HG03159 (cell line): ENCODE measurements around the gene RPH3AL.

Source experiments
- ATAC-seq: cut with Tn5 transposase; IDR thresholded peaks from one replicate; pipeline ENCODE4 v1.9.1; 2021; ENCODE audit warnings: mild to moderate bottlenecking, moderate library complexity; ENCODE audit not compliant: unreplicated experiment

Gene RPH3AL, protein sequence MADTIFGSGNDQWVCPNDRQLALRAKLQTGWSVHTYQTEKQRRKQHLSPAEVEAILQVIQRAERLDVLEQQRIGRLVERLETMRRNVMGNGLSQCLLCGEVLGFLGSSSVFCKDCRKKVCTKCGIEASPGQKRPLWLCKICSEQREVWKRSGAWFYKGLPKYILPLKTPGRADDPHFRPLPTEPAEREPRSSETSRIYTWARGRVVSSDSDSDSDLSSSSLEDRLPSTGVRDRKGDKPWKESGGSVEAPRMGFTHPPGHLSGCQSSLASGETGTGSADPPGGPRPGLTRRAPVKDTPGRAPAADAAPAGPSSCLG

DNA sequence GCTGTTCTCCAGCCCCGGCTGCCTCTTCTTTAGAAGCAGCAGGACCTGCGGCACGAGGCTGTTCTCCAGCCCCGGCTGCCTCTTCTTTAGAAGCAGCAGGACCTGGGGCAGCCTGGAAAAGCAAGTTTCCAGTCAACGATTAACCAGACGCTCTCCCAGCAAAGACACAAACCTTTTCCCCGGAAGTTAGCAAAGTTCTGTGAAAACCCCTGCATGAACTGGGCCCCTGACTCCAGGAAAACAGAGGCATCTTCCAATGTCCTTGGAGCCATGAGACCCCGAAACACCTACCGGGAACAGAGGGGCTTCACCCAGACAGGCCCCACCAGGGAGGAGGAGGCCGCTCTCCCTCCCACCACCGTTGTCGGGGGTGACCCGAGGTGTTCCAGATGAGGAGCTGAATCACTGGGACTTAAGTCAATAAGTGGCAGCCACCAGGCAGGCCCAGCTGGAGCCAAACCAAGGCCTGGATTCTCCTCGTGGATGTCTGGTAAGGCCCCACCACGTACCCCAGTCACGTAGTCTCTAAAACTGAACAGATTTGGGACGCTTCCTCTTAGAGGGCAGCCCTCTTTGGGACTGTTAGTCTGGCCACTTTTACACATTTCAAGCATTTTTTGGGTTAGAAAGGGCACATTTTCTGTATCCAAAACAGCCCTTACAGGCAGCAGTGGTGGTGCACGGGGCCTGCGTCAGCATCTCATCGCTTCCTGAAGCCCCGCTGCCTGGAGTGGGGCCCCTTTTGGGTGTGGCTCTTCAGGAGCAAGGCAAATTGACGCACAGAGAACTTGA is at the start of gene RPH3AL:
Gene RPH3AL, minus strand, starts transcription at position 387 of the 792 bp plus-strand sequence. CDS start 25,264 bp downstream, outside the sequence.
- ATAC-seq, result no peak

DNA sequence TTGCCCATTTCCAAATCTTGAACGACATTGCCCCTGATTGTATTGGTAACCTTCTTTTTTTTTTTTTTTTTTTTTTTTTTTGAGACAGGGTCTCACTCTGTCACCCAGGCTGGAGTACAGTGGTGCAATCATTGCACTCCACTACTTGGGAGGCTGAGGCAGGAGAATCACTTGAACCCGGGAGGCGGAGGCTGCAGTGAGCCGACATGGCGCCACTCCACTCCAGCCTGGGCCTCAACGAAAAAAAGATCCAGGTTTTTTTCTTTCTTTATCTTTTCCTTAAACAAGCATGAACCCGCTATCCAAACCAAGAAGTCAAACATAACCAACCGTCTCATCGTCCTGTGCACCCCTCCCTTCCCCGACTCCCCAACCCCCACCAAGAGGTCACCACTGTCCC is 47.6 kb upstream of the RPH3AL start:
- no peak for ATAC-seq

DNA sequence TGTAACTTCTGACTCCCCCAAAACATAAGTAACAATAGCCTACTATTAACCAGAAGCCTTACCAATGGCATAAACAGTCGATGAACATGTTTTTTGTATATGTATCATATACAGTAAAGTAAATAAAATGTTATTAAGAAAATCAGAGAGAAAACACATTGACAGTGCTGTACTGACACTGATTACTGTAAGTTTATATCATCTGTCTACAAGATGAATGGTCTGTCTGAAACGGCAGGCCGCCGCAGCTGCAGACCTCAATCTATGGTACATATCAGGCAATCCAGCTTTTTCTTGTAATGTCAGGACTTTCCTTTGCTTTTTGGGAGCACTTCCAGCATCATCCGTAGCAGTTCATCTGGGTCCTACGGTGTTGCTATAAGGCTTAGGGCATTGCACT is 44.2 kb upstream of the RPH3AL start:
- no peak for ATAC-seq

DNA sequence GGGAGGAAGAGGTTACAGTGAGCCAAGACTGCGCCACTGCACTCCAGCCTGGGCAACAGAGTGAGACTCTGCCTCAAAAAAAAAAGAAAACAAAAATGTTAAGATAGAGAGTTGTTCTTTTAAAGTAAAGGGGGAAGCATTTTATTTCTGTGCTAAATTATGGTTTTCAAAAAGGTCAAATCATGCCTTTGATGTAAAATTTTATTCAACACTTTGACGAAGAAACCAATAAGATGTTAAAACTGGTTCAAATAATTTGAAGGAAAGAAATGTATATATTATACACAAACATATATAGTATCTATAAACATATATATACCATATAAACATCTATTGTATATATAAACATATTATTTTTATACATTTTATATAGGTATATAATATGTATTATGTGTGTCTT is 43.4 kb upstream of the RPH3AL start:
- no peak for ATAC-seq

DNA sequence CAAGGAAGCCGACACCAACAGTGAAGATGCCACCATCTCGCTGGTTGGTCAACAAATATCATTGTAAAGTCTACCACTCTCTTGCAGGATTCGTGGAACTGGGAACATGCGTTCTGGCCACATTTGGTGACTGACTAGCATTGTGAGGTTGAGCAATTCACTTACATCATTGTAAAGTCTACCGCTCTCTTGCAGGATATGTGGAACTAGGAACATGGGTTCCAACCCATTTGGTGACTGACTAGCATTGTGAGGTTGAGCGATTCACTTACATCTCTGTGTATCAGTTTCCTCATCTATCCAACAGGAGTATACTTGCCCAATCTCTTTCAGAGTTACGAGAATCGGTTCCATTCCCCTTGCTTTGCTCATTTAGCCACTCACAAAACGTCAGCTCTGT is 42.6 kb upstream of the RPH3AL start:
- no peak for ATAC-seq

DNA sequence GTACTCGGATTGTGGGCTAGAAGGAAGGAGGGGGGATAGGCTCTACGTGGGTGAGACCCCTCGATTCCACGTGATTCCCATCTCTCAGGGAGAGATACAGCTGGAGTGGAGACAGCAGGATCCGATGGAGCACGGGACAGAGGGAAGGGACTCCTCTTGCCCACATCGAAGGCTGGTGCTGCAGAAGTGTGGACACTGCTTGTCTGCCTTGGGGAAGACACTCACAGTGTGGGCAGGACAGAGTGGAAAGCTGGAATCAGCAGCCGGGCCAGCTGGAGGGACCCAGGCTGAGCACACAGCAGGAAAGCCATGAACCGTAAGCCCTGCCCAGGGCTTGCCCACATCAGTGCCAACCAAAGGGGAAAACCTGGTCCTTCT is 42.1 kb upstream of the RPH3AL start:
- ATAC-seq, result no peak

DNA sequence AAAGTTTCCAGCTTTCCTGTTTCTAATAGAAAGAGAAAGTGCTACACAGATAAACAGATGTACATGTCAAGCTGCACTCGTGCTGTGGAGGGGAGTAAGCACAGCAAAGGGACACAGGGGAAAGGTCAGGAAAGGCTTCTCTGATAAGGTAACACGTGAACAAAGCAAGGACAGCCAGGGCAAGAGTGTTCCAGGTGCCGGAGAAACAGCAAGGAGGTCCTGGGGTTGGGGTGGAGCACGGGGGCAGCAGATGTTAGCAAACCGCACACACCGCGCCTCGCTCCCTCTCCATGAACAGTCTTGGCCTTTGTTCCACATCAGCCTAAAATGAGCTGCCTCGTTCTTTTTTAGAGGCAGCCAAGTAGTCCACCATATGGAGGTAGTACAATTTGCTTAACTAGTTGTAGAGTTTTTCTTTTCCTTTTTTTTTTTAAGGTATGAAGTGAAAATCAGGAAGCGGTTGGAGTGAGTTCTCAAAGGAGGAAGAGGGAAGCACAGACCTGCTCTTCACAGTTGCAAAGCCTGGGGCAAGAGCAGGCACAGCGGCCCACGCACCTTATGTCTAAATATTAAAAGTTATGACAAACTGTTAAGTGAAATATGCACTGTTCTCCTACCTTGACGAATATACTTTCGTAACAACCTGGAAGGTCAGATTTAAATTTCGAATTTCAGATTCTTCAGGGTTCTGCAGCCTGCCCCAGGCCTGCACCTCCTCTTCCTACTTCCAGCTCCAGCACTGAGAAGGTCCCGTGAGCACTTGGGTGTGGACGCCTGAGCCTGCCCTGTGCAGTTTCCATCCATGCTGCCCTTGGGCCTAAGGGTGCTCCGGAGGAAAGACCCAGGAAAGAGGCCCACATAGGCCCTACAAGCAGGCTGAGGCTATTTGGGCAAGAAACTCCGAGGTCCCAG is 41.5 kb upstream of the RPH3AL start:
- no peak for ATAC-seq

DNA sequence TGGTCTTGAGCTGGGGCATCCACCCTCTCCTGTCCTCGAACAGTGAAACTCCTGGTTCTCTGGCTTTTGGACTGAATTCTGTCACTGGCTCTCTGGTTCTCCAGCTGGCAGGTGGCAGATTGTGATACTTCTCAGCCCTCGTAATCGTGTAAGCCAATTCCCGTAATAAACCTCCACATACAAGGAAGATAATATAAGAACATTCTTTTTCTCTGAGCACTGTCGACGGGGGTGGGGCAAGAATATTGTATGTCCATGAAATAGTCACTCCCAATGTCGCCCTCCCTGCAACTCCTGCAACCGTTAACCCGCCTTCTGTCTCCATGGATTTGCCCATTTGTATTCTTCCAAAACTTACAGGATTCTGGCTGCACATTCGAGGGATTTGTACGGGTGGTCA is 39.2 kb upstream of the RPH3AL start:
- no peak for ATAC-seq

DNA sequence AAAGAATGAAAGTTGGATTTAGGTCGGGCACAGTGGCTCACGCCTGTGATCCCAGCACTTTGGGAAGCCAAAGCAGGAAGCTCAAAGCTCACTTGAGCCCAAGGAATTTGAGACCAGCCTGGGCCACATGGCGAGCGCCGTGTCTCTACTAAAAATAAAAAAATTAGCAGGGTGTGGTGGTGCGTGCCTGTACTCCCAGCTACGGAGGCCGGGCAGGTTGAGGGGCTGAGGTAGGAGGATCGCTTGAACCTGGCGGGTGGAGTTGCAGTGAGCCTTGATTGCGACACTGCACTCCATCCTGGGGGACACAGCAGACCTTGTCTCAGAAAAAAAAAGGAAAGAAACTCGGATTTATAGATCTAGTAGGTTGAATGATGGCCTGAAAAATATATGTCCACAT is 37.4 kb upstream of the RPH3AL start:
- no peak for ATAC-seq

DNA sequence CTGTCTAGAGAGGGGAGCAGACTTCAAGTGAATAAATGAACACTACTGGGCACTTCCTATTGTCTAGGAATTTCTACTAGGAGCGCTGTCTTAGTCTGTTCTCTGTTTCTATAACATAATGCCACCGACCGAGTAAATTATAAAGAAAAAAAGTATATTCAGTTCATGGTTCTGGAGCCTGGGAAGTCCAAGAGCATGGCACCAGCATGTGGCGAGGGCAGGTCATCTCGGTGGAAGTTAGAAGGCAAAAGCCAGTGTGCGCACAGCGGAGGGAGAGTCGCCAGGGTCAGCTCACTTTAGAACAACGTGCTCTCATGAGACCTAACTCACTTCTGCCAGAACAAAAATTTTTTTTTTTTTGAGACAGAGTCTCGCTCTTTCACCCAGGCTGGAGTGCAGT is 35.5 kb upstream of the RPH3AL start:
- ATAC-seq, result no peak

DNA sequence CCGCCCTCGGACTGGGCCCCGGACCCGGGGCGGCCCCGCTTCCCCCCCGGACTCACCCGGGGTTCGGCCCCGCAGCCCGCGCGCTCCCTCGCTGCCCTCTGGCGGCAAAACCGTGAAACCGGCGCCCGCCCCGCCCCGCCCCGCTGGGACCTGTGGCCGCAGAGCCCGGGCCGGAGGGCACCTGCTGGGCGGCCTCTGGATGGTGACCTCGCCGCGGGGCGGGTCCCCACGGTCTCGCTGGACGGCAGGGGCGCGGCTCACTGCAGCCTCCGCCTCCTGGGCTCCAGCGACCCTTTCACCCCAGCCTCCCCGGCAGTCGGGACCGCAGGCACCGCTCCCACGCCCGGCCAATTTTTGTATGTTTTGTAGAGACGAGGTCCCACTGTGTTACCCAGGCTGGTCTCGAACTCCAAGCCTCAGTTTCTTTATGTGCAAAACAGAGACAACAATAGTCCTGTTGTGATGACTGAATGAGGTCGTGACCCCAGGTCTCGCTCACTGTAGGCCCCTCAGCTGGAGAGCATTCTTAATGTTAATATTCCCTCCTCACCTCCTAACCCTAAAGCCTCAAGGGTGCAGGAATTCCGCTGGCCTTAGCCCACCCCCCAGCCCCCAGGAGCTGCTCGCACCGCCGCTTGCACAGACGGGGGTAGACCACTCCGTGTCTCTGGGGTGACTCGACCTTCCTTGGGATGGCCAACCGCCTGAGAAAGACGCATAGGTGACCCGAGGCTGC is 33.7 kb upstream of the RPH3AL start:
- no peak for ATAC-seq

DNA sequence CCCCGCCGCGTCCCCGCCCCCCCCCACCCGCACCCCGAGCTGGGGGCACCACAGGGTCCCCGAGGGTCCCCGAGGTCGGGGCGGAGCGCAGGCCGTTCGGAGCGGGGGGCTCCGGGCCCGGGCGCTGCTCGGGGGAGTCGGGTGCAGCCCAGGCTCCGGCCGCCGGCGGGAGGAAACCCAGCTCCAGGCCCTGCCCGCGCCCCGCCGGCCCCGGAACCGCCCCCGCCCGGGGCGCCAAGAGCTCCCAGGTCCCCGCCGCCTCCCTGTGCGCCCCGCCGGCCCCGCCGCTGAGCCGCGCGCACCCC is 33.2 kb upstream of the RPH3AL start:
- ATAC-seq, result no peak

DNA sequence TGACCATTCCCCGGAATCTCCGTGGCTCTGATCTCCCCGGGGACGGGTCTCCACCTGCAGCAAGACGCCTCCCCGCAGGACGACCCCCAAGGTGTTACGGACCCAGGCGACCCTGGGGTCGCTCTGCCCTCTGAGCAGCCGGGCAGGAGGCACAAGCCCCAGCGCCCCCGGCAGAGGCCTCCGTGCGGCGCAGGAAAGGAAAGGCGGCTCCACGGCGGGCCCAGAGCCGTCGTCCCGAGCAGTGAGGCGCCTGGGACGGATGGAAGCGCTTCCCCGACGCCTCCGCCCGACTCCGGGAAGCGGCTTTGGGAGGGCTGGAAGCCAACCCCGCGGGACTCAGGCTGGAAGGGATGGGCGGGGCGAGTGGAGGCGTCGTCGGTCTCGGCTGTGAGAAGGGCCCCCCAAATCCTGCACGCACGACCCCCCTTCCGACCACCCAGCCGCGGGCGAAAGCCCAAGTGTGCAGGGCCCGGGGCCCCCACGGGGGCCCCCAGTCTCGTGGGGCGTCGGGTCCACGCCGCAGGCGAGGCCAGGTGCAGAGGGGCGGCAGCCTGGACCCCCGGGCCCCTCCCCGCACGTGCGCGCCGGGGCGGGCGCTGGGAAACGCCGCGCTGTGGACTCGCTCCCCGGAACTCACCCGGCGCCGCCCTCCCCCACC is 32.7 kb upstream of the RPH3AL start:
- ATAC-seq, result no peak

DNA sequence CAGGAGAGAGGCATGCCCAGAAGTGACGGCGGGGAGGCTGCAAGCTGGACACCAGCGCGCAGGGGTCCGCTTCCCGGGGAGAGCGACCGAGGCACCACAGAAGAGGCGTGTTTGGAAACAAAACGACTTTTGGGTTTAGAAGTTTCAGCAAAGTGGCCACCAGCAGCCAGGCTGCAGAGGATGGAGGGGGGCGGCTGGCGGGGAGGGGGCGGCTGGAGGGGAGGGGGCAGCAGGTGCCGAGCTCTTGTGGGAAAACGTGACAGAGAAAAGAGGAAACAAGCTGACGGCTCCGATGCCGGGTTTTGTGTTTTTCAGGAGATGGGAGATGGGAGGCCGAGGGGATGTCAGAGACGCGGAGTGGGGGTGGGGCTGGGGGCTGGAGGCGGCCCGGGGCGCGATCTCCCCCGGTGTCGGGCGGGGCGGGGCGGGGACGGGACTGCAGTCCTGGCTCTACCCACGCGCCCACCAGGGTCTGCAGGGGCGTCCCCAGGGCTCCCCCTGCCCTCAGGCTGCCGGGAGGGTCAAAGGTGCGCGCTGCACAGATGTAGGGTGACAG is 32.1 kb upstream of the RPH3AL start:
- no peak for ATAC-seq

DNA sequence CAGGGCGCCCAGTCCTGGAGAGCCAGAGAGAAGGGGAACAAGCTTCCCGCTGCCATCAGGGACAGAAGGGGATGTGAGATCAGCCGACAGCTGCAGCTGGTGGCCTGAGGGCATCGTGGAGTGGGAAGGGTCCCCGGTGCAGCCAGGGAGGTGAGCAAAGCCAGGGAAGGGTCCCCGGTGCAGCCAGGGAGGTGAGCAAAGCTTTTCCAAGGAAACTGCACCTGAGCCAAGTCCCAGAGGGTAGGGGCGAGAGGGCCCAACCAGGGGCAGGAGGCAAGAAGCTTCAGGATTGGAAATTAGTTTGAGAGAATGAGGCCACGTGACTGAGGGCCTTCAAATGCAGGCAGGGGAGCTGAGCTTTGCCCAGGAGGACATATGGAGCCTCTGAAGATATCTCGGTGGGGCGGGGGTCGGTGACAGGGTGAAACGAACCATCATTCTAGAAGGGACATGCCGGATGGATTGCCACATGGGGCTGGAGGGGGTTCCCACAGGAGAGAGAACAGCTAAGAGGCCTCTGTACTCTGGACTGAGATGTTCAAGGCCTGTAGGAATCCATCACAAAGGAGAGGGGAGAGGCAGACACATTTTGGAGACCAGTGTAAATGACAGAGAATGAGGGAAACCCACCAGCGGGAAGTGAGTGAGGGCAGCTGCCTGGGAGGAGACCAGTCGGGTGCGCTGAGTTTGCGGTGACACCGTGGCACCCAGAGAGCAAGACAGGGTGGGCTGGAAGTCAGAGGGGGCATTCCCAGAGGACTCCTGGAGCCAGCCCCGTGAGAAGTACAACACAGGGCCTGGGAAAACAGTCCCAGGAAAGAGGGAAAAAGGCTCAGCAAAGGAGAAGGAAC is 31.4 kb upstream of the RPH3AL start:
- no peak for ATAC-seq

DNA sequence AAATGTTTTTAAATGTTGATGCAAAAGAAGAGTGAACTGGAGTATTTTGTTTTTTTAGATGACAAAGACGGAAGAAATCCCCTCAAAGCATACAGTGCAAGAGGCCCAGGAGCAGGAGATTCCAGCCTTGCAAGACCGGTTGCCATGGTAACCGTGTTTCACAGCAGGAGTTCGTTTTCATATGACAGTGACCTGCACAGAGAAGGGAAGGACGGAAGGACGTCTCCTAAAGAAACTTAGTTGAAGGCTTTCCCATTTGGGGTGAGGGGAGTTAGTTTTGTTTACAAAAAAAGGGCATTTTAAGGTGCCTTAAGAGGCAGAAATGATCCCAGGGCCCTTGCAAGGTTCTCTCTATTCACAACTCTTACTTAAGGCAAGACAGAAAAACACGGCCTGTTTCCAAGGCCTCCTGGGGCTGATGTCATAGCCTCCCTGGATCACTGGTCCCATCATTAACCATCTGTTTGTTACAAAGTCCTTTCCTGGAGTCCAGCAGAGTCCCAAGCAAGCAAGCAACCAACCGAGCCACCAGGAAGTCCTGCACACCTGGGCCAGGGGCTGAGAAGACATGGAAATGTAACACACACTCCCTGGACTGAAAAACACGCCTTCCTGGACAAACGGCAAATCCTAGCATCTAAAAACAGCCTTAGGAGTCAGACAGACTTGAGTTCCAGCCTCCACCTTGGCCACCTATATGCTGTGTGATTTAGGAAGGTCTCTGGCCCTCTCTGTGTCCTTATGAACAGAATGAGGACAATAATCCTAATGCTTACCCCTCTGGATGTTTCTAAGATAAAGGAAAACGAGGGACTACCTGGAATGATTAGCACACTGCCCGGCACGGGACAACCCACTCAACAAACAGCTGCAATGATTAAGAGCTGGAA is 30.3 kb upstream of the RPH3AL start:
- no peak for ATAC-seq

DNA sequence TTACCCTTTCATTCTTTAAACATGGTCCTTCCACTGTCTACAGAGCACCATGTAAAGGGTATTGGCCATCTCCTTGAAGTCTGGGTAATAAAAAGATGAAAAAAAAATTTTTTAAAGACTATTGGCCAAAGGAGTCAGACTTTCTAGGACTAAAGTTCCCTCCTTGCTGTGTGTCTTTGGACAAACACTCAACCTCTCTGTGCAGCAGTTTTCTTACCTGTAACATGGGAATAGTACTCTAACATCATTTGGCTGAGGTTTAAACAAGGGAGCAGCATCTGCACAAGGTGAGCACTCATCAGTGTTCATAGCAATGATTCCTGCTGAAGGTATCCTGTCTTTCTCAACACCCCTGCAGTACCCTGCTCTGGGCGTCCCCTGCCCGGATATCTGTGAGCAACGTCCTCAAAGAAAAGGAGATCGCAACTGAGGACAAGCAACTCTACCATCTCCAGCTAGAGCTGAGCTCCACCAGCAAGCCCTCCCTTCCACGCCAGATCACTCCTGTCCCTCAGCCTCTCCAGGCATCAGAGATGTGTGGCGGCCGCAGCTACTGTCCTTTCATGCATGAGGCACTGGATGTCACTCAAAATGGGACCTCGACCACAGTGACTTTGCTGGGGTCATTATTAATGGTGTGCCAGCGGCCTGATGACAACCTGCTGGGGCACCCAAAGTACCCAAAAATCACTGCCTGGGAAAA is 29.5 kb upstream of the RPH3AL start:
- ATAC-seq, result no peak

DNA sequence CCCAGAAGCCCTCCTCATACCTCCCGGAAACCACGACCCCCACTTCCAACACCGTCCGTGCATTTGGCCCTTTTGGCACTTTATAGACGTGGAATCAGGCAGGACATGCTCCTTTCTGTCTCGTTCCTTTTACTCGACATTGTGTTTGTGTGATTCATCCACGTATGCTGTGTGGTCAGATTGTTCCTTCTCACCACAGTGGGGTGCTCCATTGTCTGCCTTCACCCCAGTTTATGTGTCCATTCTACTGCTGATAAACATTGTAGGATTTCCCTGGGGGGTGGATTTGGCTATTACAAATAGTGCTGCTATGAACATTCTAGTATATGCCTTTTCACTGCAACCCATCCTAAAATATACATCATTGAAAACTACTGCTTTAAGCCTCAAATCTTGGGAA is 28.9 kb upstream of the RPH3AL start:
- ATAC-seq, result no peak
